Caco-2 (cell line): ENCODE measurements around the gene NABP2. TPM values are rescaled to one million over a fixed set of nuclear protein-coding genes. Genes with fewer than 3 reads are reported as not detected.

Experiments used
- BruUV-seq: library from RNA; stranded (reverse); fragments of 400-500 nt; replicated peaks from 2 replicates; lab custom pipeline; 2021; lab: Mats Ljungman, UMichigan
- CTCF ChIA-PET: fragments of 300-600 bp; sonication (Branson Sonifier 250); formaldehyde crosslinking; loops from one replicate; lab custom pipeline; 2022; ENCODE audit warnings: antibody characterized with exemption; lab: Charles Lee
- POLR2A ChIA-PET: fragments of 300-600 bp; sonication (Branson Sonifier 250); formaldehyde crosslinking; loops from one replicate; lab custom pipeline; 2022; ENCODE audit warnings: antibody characterized with exemption; lab: Charles Lee
- DNase-seq, 2 experiments: peaks; one replicate each; pipeline versions ENCODE4 v3.0.0 to v3.0.0-alpha.2; 2020 to 2022
- H3K27me3 ChIP-seq: replicated peaks from 2 replicates; pipeline ENCODE4 v1.6.0; 2011; ENCODE audit warnings: low read length; ENCODE audit not compliant: control insufficient read depth, insufficient read depth
- H3K36me3 ChIP-seq: 2 replicates; pipeline ENCODE4 v1.5.1; 2011; ENCODE audit warnings: low read length; ENCODE audit not compliant: control insufficient read depth, insufficient read depth
- H3K4me1 ChIP-seq: fragments of 250-450 bp; sonication (Bioruptor Pico); 2 replicates; pipeline ENCODE4 v1.5.1; 2020; ENCODE audit warnings: mild to moderate bottlenecking
- H3K4me3 ChIP-seq: 2 replicates; pipeline ENCODE4 v1.5.1; 2011; ENCODE audit warnings: low read depth, mild to moderate bottlenecking, control low read depth, low read length
- H3K9me3 ChIP-seq: fragments of 250-450 bp; sonication (Bioruptor Pico); 2 replicates; pipeline ENCODE4 v1.5.1; 2020; ENCODE audit warnings: mild to moderate bottlenecking, moderate library complexity
- H3K27ac Mint-ChIP-seq: one replicate; pipeline ENCODE4 v1.8.0; 2022; ENCODE audit warnings: mixed read lengths; ENCODE audit not compliant: unreplicated experiment
- H3K27me3 Mint-ChIP-seq: one replicate; pipeline ENCODE4 v1.8.0; 2022; ENCODE audit warnings: mixed read lengths; ENCODE audit not compliant: insufficient read depth, unreplicated experiment
- H3K36me3 Mint-ChIP-seq: one replicate; pipeline ENCODE4 v1.8.0; 2022; ENCODE audit warnings: mild to moderate bottlenecking, mixed read lengths; ENCODE audit not compliant: insufficient read depth, unreplicated experiment
- H3K4me1 Mint-ChIP-seq: one replicate; pipeline ENCODE4 v1.8.0; 2022; ENCODE audit warnings: low read depth, mixed read lengths; ENCODE audit not compliant: unreplicated experiment
- H3K4me3 Mint-ChIP-seq: one replicate; pipeline ENCODE4 v1.8.0; 2022; ENCODE audit warnings: mild to moderate bottlenecking, moderate library complexity, mixed read lengths; ENCODE audit not compliant: unreplicated experiment
- H3K9me3 Mint-ChIP-seq: one replicate; pipeline ENCODE4 v1.8.0; 2022; ENCODE audit warnings: mixed read lengths; ENCODE audit not compliant: unreplicated experiment
- CTCF ChIP-seq, 2 experiments: fragments of 200-600 bp in 1 of 2; IDR thresholded peaks; 1 replicate in 1 of 2; 2 replicates in 1 of 2; pipeline versions ENCODE4 v1.5.1 to v1.8.0; 2011 to 2022; ENCODE audit warnings: antibody characterized with exemption in 1 of 2, control low read depth in 1 of 2, inconsistent platforms in 1 of 2, low read depth in 1 of 2, low read length in 1 of 2, mild to moderate bottlenecking in 1 of 2, moderate library complexity in 1 of 2; ENCODE audit not compliant: insufficient read depth in 1 of 2, severe bottlenecking in 1 of 2, unreplicated experiment in 1 of 2
- intact Hi-C: fragments of 100-400 bp; cut with micrococcal nuclease; formaldehyde crosslinking; loops from one replicate; pipeline ENCODE4 v1.10.0; 2022; ENCODE audit not compliant: unreplicated experiment
- total RNA-seq: library from RNA; stranded (reverse); gene quantifications from 2 replicates; pipeline ENCODE4 v1.2.3, GENCODE V29; 2022

NABP2 gene
- total RNA-seq, 1 experiment from 2014 or later, result 32.1 TPM

DNA sequence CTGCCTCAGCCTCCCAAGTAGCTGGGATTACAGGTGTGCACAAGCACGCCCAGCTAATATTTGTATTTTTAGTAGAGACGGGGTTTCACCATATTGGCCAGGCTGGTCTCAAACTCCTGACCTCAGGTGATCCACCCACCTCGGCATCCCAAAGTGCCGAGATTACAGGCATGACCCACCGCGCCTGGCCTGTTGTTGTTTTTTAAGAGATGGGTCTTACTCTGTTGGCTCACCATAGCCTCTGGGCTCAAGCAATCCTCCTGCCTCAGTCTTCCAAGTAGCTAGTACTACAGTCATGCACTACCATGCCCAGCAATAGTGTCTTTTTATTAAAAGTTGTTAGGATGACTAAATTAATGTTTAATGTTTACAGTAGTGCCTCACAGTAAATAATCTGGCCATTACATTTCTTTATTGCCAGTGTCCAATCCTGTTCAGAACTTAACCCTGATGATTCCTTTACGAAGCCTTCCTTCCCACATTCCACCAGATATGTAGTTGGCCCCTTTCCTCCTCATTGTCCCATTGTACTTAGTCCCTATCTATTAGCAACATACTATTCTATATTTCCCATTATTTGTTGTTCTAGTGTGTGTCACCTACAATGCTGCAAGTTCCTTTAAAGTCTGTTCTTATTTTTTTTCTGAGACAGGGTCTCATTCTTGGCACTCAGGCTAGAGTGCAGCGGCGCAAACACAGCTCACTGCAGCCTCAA is 26.1 kb upstream of the NABP2 start:
- no peak overlapping the region for H3K4me3 Mint-ChIP-seq
- BruUV-seq, result no TSS peak
- no peak for TF ChIP-seq CTCF (IDR thresholded peaks at IDR 0.05; ENCODE audit: insufficient read depth in 1 of 2, low read depth in 1 of 2, low read length in 1 of 2, severe bottlenecking in 1 of 2, unreplicated experiment in 1 of 2)
- CTCF ChIA-PET, result interaction anchor here (0.5 to 1.3 kb wide), 2 partner anchors 8 to 127 kb away, joined by 3 to 7 read pairs; no protein-coding TSS in a partner anchor
- intact Hi-C loops, result no loop called here
- H3K4me1 Mint-ChIP-seq, result peaks cover 22% of the 10 kb centered on the region
- H3K36me3 ChIP-seq, result no peaks in the 10 kb centered on the region
- H3K9me3 ChIP-seq, result no peaks in the 10 kb centered on the region
- no peaks in the 10 kb centered on the region for H3K9me3 Mint-ChIP-seq
- H3K27me3 ChIP-seq, result no peaks in the 10 kb centered on the region
- H3K27ac Mint-ChIP-seq, result peak overlapping the region; percentile 65
- peaks cover 29% of the 10 kb centered on the region for H3K36me3 Mint-ChIP-seq
- H3K27me3 Mint-ChIP-seq, result no peaks in the 10 kb centered on the region
- H3K4me3 ChIP-seq, result no peak overlapping the region
- DNase-seq, result no peak
- peaks cover 11% of the 10 kb centered on the region for H3K4me1 ChIP-seq
- POLR2A ChIA-PET, result no interaction called here

DNA sequence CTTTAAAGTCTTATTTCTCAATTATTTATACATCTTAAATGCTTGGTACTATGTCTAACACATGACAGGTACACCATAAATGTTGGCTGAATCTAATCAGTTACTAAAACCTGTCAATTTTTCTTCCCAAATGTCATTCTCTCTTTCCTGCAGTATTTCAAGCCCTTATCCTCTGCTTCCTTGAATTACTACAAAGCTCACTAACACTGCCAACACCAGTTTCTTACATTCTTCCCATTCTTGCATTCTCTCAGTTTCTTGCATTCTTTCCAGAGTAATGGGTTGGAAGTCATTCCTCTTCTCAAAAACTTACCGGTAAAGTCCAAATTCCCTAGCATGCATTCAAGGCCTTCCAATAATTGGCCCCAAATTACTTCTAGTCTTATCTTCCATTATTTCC is 25.3 kb upstream of the NABP2 start:
- ChIA-PET CTCF (no interaction called here), POLR2A (no interaction called here)
- H3K9me3 Mint-ChIP-seq, result no peaks in the 10 kb centered on the region
- no peak for TF ChIP-seq CTCF (IDR thresholded peaks at IDR 0.05; ENCODE audit: insufficient read depth in 1 of 2, low read depth in 1 of 2, low read length in 1 of 2, severe bottlenecking in 1 of 2, unreplicated experiment in 1 of 2)
- peaks cover 22% of the 10 kb centered on the region for H3K4me1 Mint-ChIP-seq
- BruUV-seq, result no TSS peak
- intact Hi-C loops, result no loop called here
- no peaks in the 10 kb centered on the region for H3K27me3 Mint-ChIP-seq
- H3K27ac Mint-ChIP-seq, result peak overlapping the region; percentile 3
- H3K4me1 ChIP-seq, result peaks cover 8% of the 10 kb centered on the region
- no peaks in the 10 kb centered on the region for H3K36me3 ChIP-seq
- no peak overlapping the region for H3K4me3 Mint-ChIP-seq
- no peak for DNase-seq
- peaks cover 24% of the 10 kb centered on the region for H3K36me3 Mint-ChIP-seq
- H3K27me3 ChIP-seq, result no peaks in the 10 kb centered on the region
- H3K9me3 ChIP-seq, result no peaks in the 10 kb centered on the region
- no peak overlapping the region for H3K4me3 ChIP-seq

DNA sequence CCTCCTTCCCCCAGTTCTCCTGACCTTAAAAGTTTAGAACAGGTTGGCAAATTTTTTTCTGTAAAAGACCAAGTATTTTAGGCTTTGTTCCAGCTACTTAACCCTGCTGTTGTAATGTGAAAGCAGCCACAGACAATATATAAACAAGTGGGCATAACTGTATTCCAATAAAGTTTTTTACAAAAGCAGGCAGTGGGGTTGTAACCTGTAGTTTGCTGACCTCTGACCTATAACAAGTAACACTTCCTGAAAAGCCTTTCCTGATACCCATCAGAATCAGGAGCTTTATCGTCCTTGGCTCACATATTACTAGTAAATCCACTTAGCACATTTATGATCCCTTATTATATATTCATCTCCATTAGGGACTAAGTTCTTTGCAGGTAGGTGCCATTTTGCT is 21.8 kb upstream of the NABP2 start:
- no peak overlapping the region for H3K4me3 ChIP-seq
- intact Hi-C loops, result no loop called here
- CTCF ChIA-PET, result interaction anchor here (0.7 to 1.5 kb wide), 4 partner anchors 13 to 75 kb away, joined by 3 to 6 read pairs (median 4); partner anchors contain the start of genes RNF41 and SMARCC2
- H3K36me3 ChIP-seq, result peaks cover 1% of the 10 kb centered on the region; the same call in 1 of the 2 replicates
- H3K27me3 Mint-ChIP-seq, result no peaks in the 10 kb centered on the region
- no peak for TF ChIP-seq CTCF (IDR thresholded peaks at IDR 0.05; ENCODE audit: insufficient read depth in 1 of 2, low read depth in 1 of 2, low read length in 1 of 2, severe bottlenecking in 1 of 2, unreplicated experiment in 1 of 2)
- peaks cover under 1% of the 10 kb centered on the region; the same call in 1 of the 2 replicates for H3K4me1 ChIP-seq
- H3K36me3 Mint-ChIP-seq, result peaks cover 49% of the 10 kb centered on the region
- no peak for DNase-seq
- BruUV-seq, result no TSS peak
- peaks cover 13% of the 10 kb centered on the region for H3K4me1 Mint-ChIP-seq
- H3K4me3 Mint-ChIP-seq, result no peak overlapping the region
- POLR2A ChIA-PET, result interaction anchor here (0.6 to 1.0 kb wide), 2 partner anchors 19 to 97 kb away, joined by 3 read pairs; partner anchors contain the start of gene RNF41
- no peak overlapping the region for H3K27ac Mint-ChIP-seq
- no peaks in the 10 kb centered on the region for H3K9me3 ChIP-seq
- no peaks in the 10 kb centered on the region for H3K27me3 ChIP-seq
- H3K9me3 Mint-ChIP-seq, result no peaks in the 10 kb centered on the region
